GM23248 (cell line): ENCODE results near the gene TOLLIP. TPM values are rescaled to one million over a fixed set of nuclear protein-coding genes. Genes with fewer than 3 reads are reported as not detected.

Source experiments
- DNase-seq: peaks from one replicate; pipeline ENCODE4 v3.0.0-alpha.2; 2015
- H2AFZ ChIP-seq: fragments of 200-600 bp; sonication (generic); 2 replicates; pipeline ENCODE4 v1.6.1; 2016; ENCODE audit warnings: antibody characterized with exemption
- H3F3A ChIP-seq: fragments of 200-600 bp; sonication (generic); 2 replicates; pipeline ENCODE4 v1.6.1; 2016; ENCODE audit warnings: mild to moderate bottlenecking, antibody characterized with exemption, mixed run types; ENCODE audit not compliant: insufficient read depth
- H3K27ac ChIP-seq: fragments of 200-600 bp; sonication (generic); 2 replicates; pipeline ENCODE4 v1.5.1; 2016; ENCODE audit warnings: mild to moderate bottlenecking
- H3K27me3 ChIP-seq: fragments of 200-600 bp; sonication (generic); replicated peaks from 2 replicates; pipeline ENCODE4 v1.6.1; 2016; ENCODE audit warnings: mild to moderate bottlenecking; ENCODE audit not compliant: insufficient read depth
- H3K36me3 ChIP-seq: fragments of 200-600 bp; sonication (generic); 2 replicates; pipeline ENCODE4 v1.6.1; 2016; ENCODE audit warnings: low read depth, mild to moderate bottlenecking
- H3K4me1 ChIP-seq: fragments of 200-600 bp; sonication (generic); 2 replicates; pipeline ENCODE4 v1.6.1; 2016; ENCODE audit warnings: mild to moderate bottlenecking; ENCODE audit not compliant: insufficient read depth
- H3K4me2 ChIP-seq: fragments of 200-600 bp; sonication (generic); one replicate; pipeline ENCODE4 v1.6.1; 2016; ENCODE audit warnings: mild to moderate bottlenecking; ENCODE audit not compliant: unreplicated experiment
- H3K4me3 ChIP-seq: fragments of 200-600 bp; sonication (generic); 2 replicates; pipeline ENCODE4 v1.5.1; 2016; ENCODE audit warnings: mild to moderate bottlenecking
- H3K79me2 ChIP-seq: fragments of 200-600 bp; sonication (generic); 2 replicates; pipeline ENCODE4 v1.6.1; 2016; ENCODE audit warnings: mild to moderate bottlenecking; ENCODE audit not compliant: insufficient read depth
- H3K9ac ChIP-seq: fragments of 200-600 bp; sonication (generic); 2 replicates; pipeline ENCODE4 v1.6.1; 2016; ENCODE audit warnings: mild to moderate bottlenecking
- H3K9me2 ChIP-seq: fragments of 200-600 bp; sonication (generic); 2 replicates; pipeline ENCODE4 v1.6.1; 2016; ENCODE audit warnings: mixed run types, mild to moderate bottlenecking, moderate library complexity; ENCODE audit not compliant: insufficient read depth
- H3K9me3 ChIP-seq: fragments of 200-600 bp; sonication (generic); one replicate; pipeline ENCODE4 v1.6.1; 2017; ENCODE audit warnings: low read depth
- H4K20me1 ChIP-seq: fragments of 200-600 bp; sonication (generic); 2 replicates; pipeline ENCODE4 v1.6.0; 2016; ENCODE audit not compliant: insufficient read depth
- EZH2 ChIP-seq: fragments of 200-600 bp; sonication (generic); IDR thresholded peaks from 2 replicates; pipeline ENCODE4 v1.6.1; 2018; ENCODE audit warnings: antibody characterized with exemption, mild to moderate bottlenecking; ENCODE audit not compliant: insufficient read depth, poor library complexity, severe bottlenecking
- EZH2phosphoT487 ChIP-seq: fragments of 200-600 bp; sonication (generic); IDR thresholded peaks from 2 replicates; pipeline ENCODE4 v1.6.1; 2018; ENCODE audit warnings: antibody characterized with exemption, moderate library complexity, mild to moderate bottlenecking, low read depth; ENCODE audit not compliant: insufficient read depth
- WGBS, 2 experiments: methylation state at CpG; one replicate each; pipeline ENCODE4 v1.1.6; 2015 to 2017; ENCODE audit warnings: low lambda C conversion rate in 2 of 2, low coverage in 1 of 2; ENCODE audit errors: missing lambda C conversion rate in 2 of 2; 5-methylcytosine and 5-hydroxymethylcytosine counted together
- in situ Hi-C: fragments of 300-500 bp; cut with MboI; formaldehyde crosslinking; loops from 2 replicates; pipeline ENCODE4 v1.15.0; 2020
- microRNA-seq: library from miRNA; unstranded; fragments of <30 nt; microRNA quantifications from one replicate; pipeline ENCODE4, GENCODE V29; 2016; ENCODE audit warnings: borderline number of aligned reads
- polyA plus RNA-seq: library from polyadenylated mRNA; unstranded; fragments of >200 nt; fragmentation: Nextera tagmentation; extraction: Ambion mirVana; gene quantifications from 2 replicates; pipeline ENCODE4 v1.2.1, GENCODE V29; 2016
- small RNA-seq: library from RNA; depleted of rRNA; stranded (forward); fragments of <200 nt; gene quantifications from one replicate; pipeline ENCODE3, GENCODE V24; 2014; ENCODE audit warnings: low read depth, low replicate concordance
- total RNA-seq: library from RNA; depleted of rRNA; stranded (reverse); fragments of >200 nt; shearing (Covaris generic); gene quantifications from 2 replicates; pipeline ENCODE4 v1.2.3, GENCODE V29; 2014; rRNA removed

TOLLIP gene
- total and polyA plus RNA-seq, 2 experiments from 2014 or later = 27.3 to 57.7 TPM

DNA sequence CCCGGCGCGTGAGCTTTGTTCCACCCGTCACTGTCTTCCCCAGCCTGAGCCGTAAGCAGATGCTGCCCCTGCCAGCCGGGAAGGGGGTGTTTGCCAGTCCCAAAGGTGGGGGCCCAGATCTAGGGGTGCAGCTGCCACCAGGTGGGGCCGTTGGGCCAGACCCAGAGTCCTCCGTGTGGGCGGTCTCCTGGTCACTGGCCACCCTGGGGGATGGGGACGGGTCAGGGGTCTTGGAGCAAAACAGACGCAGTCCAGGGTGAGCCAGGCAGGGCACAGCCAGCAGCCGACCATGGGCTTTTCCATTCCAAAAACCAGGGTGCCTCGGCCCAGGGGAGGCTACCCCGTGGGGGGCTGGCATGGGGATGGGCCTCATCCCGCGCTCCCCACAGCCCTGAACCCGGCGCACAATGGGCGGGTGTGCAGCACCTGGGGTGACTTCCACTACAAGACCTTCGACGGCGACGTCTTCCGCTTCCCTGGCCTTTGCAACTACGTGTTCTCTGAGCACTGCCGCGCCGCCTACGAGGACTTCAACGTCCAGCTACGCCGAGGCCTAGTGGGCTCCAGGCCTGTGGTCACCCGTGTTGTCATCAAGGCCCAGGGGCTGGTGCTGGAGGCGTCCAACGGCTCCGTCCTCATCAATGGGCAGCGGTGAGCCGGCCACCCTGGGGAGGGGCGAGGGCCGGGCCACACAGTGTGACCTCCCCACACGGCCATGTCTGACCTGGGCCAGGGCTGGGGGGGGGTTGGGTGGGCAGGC, 83.0 kb downstream of the TOLLIP start:
- H3K27ac ChIP-seq = no peak overlapping the region
- H2AFZ ChIP-seq = no peak overlapping the region
- TF ChIP-seq EZH2 = no peak
- TF ChIP-seq EZH2phosphoT487 = no peak
- no peaks in the 10 kb centered on the region for H3F3A ChIP-seq
- H3K9me3 ChIP-seq = no peaks in the 10 kb centered on the region
- no peaks in the 10 kb centered on the region for H4K20me1 ChIP-seq
- H3K9ac ChIP-seq = no peak overlapping the region
- H3K79me2 ChIP-seq = no peaks in the 10 kb centered on the region
- H3K4me1 ChIP-seq = no peaks in the 10 kb centered on the region
- DNase-seq = no peak
- H3K27me3 ChIP-seq = peaks cover 8% of the 10 kb centered on the region; the same call in 1 of the 2 replicates
- H3K4me3 ChIP-seq = no peak overlapping the region
- H3K9me2 ChIP-seq = no peaks in the 10 kb centered on the region
- no peak overlapping the region for H3K4me2 ChIP-seq
- in situ Hi-C loops = no loop called here
- 64 to 65% methylated on average over 41 of the region's 41 CpGs for WGBS, 2 experiments
- no peaks in the 10 kb centered on the region for H3K36me3 ChIP-seq

- H3F3A ChIP-seq = no peaks in the 10 kb centered on the region
- no peak overlapping the region for H3K4me2 ChIP-seq
- no peak overlapping the region for H3K27ac ChIP-seq
- TF ChIP-seq EZH2phosphoT487 (no peak), EZH2 (no peak)
- H2AFZ ChIP-seq = no peak overlapping the region
- 57 to 68% methylated on average over 27 to 29 of the region's 29 CpGs for WGBS, 2 experiments
- H3K79me2 ChIP-seq = no peaks in the 10 kb centered on the region
- no peak for DNase-seq
- in situ Hi-C loops = no loop called here
- H3K9ac ChIP-seq = no peak overlapping the region
- H3K9me2 ChIP-seq = no peaks in the 10 kb centered on the region
- no peak overlapping the region for H3K4me3 ChIP-seq
- no peaks in the 10 kb centered on the region for H3K36me3 ChIP-seq
- no peaks in the 10 kb centered on the region for H3K4me1 ChIP-seq
- H3K9me3 ChIP-seq = no peaks in the 10 kb centered on the region
- H4K20me1 ChIP-seq = no peaks in the 10 kb centered on the region
- peaks cover 11% of the 10 kb centered on the region; the same call in 1 of the 2 replicates for H3K27me3 ChIP-seq
These were observed 83.8 kb downstream of the TOLLIP start for GRCh38 chr11:1225386-1226225.

DNA sequence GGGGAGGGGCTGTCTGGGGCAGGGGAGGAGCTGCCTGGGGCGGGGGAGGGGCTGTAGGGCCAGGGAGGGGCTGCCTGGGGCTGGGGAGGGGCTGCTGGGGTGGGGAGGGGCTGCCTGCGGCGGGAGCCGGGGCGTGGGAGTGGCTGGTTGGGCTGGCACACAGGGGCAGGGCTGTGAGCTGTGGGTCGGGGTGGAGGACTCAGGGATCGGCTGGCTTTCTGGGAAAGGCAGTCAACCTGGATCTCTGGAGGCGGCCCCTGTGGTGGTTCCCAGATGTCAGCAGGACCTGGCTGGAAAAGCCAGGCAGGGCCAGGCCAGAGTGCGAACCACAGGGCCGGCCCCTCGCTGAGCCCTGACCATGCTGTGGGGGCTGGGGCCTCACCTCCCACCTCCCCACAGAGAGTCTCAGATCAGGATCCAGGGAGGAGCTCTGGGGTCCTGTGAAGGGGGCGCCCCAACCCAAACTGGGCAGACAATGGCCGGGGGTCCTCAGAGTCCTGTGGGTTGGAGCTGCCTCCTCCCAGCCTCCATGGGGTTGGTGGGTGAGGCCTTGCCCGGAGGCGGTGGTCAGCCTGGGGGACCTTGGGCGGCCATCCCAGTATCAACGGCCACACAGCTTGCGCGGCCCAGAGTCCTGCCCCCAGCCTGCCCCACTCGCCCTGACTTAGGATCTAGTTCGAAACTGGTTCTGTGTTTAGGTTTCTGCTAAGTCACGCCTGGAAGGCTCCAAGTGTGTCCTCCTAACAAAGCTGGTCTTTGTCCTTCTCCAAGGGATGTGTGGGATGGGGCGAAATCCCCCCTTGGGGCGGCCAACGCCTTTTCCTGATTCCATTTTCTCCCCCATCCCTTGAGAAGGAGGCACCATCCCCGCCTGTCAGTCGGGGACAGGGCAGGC, 84.7 kb downstream of the TOLLIP start:
- H2AFZ ChIP-seq = no peak overlapping the region
- 42 to 72% methylated on average over 17 to 27 of the region's 27 CpGs for WGBS, 2 experiments
- no peak overlapping the region for H3K9ac ChIP-seq
- no peak overlapping the region for H3K4me2 ChIP-seq
- H3K36me3 ChIP-seq = no peaks in the 10 kb centered on the region
- H3F3A ChIP-seq = no peaks in the 10 kb centered on the region
- no peak overlapping the region for H3K4me3 ChIP-seq
- no peaks in the 10 kb centered on the region for H3K4me1 ChIP-seq
- H3K9me2 ChIP-seq = no peaks in the 10 kb centered on the region
- DNase-seq = no peak
- H4K20me1 ChIP-seq = no peaks in the 10 kb centered on the region
- H3K9me3 ChIP-seq = no peaks in the 10 kb centered on the region
- H3K27me3 ChIP-seq = peaks cover 11% of the 10 kb centered on the region; the same call in 1 of the 2 replicates
- H3K79me2 ChIP-seq = no peaks in the 10 kb centered on the region
- in situ Hi-C loops = no loop called here
- no peak for TF ChIP-seq EZH2phosphoT487
- TF ChIP-seq EZH2 = no peak
- no peak overlapping the region for H3K27ac ChIP-seq

Small RNAs within 50 kb of the gene (microRNA-seq; reads per million reads assigned to microRNA genes)
- gene MIR6744 = not detected

Small RNAs within 50 kb of the gene (small RNA-seq; reads per million reads assigned to genes)
- not detected for gene MIR6744

Other genes with a start within 250 kb of the TOLLIP start
- not detected in 2 replicates for gene MUC2, start 234.8 kb downstream of the TOLLIP start, total RNA-seq
- not detected in 2 replicates for gene MUC2, start 234.8 kb downstream of the TOLLIP start, polyA plus RNA-seq
- not detected in 2 replicates for gene MUC5AC, start 151.7 kb downstream of the TOLLIP start, total RNA-seq
- not detected in 2 replicates for gene MUC5AC, start 151.7 kb downstream of the TOLLIP start, polyA plus RNA-seq
- gene MUC5B, start 86.6 kb downstream of the TOLLIP start, total RNA-seq = not detected in 2 replicates
- not detected in 2 replicates for gene MUC5B, start 86.6 kb downstream of the TOLLIP start, polyA plus RNA-seq
- gene BRSK2, start 80.3 kb upstream of the TOLLIP start, total RNA-seq = 0.11 and 0.13 TPM in 2 replicates
- gene BRSK2, start 80.3 kb upstream of the TOLLIP start, polyA plus RNA-seq = not detected in 2 replicates
- 22.1 and 29.3 TPM in 2 replicates for gene MOB2, start 177.1 kb upstream of the TOLLIP start, total RNA-seq
- 27.1 and 28.8 TPM in 2 replicates for gene MOB2, start 177.1 kb upstream of the TOLLIP start, polyA plus RNA-seq